ENCODE results near the gene NELFE.
"Not testable (repeated sequence)": the region's sequence is repeated elsewhere in the genome, so short reads cannot be mapped to it uniquely, and the experiment has no call there.

The NELFE gene

DNA sequence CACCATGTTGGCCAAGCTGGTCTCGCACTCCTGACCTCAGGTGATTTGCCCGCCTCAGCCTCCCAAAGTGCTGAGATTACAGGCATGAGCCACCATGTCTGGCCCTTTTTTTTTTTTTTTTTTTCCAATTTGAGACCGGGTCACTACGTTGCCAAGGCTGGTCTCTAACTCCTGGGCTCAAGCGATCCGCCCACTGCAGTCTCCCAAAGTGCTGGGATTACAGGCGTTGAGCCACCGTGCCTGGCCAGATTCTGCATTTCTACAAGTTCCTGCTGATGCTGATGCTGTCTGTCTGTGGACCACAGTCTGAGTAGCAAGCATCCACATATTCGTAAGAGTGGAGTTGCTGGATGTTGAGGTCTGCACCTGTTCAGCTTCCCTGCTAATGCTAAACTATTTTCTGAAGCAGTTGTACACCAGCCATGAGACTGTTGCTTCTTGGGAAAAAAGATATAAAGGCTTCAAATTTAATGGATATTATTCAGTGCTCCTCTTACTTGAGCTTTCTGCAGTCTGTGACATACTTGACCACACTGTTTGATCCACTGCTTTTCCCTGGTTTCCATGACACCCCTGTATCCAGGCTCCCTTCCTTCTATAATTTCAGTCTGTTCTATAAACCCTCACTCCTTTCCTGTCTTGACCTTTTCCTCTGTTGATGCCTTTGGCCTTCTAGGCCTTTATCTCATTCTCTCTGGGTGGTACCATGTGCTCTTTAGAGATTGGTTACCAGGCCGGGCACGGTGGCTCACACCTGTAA is 46.8 kb downstream of the NELFE start:
- DNase-seq = no peak

DNA sequence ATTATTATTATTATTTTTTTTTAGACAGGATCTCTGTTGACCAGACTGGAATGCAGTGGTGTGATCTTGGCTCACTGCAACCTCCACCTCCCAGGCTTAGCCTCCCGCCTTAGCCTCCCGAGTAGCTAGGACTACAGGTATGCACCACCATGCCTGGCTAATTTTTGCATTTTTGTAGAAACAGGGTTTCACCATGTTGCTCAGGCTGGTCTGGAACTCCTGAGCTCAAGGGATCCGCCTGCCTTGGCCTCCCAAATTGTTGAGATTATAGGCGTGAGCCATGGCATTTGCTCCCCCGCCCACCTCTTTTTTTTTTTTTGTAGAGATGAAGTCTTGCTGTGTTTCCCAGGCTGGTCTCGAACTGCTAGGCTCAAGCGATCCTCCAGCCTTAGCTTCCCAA is 49.5 kb downstream of the NELFE start:
- DNase-seq = not testable (repeated sequence)

DNA sequence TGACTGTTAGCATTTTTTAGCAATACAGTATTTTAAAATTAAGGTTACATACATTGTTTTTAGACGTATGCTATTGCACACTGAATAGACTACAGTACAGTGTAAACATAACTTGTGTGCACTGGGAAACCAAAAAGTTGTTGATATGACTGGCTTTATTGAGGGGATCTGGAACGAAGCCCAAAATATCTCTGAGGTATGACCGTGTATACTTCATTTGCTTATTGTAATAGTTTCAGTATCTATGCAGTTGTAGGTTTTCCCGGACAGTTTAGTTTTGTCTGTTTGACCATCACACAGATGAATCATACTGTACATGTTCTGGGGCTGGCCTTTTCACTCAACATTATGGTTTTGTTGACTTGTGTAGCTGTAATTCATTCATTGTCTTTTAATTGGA is 50.0 kb downstream of the NELFE start:
- no peak for DNase-seq

DNA sequence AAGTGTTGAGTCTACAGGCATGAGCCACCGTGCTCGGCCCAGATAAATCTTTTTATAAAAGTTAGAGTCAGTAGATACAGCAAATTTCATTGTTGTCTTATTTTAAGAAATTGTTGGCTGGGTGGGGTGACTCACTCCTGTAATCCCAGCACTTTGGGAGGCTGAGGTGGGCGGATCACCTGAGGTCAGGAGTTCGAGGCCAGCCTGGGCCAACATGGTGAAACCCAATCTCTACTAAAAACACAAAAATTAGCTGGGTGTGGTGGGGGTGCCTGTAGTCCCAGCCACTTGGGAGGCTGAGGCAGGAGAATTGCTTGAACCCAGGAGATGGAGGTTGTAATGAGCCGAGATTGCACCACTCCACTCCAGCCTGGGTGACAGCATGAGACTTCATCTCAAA is 50.5 kb downstream of the NELFE start:
- DNase-seq = not testable (repeated sequence)

DNA sequence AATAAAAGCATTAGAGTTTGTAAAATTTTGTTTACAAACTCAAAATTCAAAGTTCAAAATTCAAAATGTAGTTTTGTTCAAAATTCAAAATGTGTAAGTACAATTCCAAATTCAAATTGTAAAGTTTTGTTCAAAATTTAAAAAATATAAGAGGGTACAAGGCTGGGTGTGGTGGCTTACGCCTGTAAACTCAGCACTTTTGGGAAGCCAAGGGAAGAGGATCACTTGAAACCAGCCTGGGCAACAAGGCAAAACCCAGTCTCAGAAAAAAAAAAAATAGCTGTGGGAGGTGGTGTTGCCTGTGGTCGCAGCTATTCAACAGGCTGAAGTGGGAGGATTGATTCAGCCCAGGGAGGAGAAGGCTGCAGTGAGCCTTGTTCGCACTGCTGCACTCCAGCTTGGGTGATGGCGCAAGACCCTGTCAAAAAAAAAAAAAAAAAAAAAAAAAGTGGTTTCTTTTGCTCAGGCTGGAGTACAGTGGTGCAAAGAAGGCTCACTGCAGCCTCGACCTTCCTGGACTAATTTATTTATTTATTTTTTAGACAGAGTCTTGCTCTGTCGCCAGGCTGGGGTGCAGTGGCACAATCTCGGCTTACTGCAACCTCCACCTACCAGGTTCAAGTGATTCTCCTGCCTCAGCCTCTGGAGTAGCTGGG is 51.5 kb downstream of the NELFE start:
- no peak for DNase-seq

DNA sequence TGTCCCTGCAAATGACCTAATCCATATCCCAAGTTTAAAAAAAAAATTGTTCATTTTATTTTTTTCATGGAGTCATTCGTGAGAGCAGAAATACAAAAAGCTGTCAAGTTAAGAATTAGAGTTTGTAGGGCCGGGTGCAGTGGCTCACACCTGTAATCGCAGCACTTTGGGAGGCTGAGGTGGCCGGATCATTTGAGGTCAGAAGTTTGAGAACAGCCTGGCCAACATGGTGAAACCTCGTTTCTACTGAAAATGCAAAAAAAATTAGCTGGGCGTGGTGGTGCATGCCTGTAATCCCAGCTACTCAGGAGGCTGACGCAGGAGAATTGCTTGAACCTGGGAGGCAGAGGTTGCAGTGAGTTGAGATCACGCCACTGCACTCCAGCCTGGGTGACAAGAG is 52.0 kb downstream of the NELFE start:
- DNase-seq = not testable (repeated sequence)

DNA sequence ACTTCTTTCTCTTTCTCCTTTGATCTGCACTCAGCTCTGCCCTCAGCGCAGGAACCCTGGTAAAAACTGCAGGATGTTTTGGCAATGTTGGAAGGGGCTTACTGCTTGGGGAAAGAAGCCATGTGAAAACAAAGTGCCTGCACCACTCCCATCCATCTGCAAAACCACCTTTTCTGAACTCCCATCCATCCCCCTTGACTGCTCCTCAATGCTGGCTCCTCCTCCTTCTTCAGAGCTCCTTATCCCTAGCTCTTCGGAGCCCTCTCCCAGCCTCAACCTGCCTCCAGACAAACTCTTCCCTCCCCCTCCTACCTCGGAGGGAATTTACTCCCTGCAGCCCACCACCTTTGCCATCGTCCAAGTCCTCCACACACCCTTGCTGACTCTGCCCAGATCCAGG is 52.6 kb downstream of the NELFE start:
- no peak for DNase-seq

DNA sequence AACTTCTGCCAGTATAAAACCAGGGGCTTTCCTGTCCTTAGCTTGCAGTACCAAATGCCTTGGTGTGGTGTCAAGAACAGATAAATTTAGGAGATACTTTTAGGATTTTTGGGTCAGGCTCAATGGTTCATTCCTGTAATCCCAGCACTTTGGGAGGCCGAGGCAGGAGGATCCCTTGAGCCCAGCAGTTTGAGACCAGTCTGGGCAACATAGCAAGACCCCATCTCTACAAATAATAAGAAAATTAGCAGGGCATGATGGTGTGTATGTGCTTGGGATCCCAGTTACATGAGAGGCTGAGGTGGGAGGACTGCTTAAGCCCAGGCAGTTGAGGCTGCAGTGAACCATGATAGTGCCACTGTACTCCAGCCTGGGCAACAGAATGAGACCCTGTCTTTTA is 53.7 kb downstream of the NELFE start:
- DNase-seq = no peak

DNA sequence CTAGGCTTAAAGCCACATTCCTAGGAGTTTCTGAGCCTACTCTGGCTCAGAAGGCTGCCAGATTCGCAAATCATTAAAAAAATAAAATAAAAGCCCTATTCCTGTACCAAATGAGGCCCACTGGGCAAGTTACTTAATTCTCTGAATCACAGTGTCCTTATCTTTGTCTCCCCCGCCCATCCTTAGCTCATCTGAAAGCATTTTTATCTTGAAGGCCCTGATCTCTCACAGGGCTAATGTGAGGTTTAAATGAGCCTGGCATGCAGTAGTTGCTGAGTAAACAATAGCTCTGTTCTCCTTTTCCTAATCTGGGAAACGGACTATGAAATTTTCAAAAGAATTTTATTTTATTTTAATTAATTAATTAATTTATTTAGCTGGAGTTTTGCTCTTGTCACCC is 54.8 kb downstream of the NELFE start:
- DNase-seq = no peak
